ENCODE results near the gene KRTAP10-1.
"Not testable (repeated sequence)": the region's sequence is repeated elsewhere in the genome, so short reads cannot be mapped to it uniquely, and the experiment has no call there.

Gene KRTAP10-1

GRCh38 chr21:44558329-44558675 lies 18.3 kb upstream of the KRTAP10-1 start:
- not testable (repeated sequence) for H3K36me3 ChIP-seq (ENCODE audit: control insufficient read depth, insufficient read depth, low read length); H3K4me3 ChIP-seq (ENCODE audit: insufficient read depth, low read depth, low read length, poor library complexity, severe bottlenecking); H3K4me1 ChIP-seq (ENCODE audit: control insufficient read depth, insufficient read depth, low read length, poor library complexity, severe bottlenecking); DNase-seq; H3K27ac ChIP-seq (ENCODE audit: insufficient read depth, low read length, poor library complexity, severe bottlenecking); H3K27me3 ChIP-seq (replicated peaks; ENCODE audit: control insufficient read depth, insufficient read depth, low read length, poor library complexity, severe bottlenecking); H3K9me3 ChIP-seq (ENCODE audit: control insufficient read depth, low read length)

DNA sequence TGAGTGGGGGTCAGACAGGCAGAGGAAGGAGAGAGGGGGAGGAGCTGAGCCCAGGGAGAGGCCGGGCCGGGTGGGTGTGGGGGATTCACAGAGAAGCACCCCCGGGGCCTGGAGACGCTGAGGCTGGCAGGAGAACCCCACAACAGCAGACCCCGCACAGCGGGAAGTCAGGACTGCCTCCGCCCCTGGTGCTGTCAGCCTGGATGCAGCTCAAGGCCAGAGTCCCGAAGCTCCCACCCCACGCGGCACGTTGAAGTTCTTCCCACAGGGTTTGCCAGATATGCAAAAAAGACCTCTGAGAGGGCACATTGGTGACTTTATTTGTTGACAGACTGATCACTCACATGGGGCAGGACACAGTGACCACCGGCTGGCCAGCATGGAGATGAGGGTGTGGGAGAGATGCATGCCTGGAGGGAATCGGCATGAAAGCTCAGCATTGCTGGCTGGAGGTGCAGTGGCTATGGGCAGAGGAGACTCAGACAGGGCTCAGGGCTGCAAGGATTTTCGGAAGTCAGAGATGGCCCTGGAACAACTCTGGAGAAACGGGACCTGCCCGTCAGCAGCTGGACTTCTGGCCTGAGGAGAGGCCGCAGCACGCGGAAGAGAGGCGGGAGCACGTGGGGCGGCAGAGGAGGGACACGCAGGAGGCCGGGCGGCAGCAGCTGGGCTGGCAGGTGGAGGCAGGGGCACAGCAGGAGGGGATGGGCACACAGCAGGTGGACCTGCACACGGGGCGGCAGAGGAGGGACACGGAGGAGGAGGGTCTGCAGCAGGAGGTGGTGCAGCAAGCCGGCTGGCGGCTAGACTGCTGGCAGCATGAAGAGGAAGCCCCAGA lies 17.7 kb upstream of the KRTAP10-1 start:
- H3K4me3 ChIP-seq (ENCODE audit: insufficient read depth, low read depth, low read length, poor library complexity, severe bottlenecking) = no peak overlapping the region
- DNase-seq = no peak
- H3K4me1 ChIP-seq (ENCODE audit: control insufficient read depth, insufficient read depth, low read length, poor library complexity, severe bottlenecking) = no peaks in the 10 kb centered on the region
- H3K27ac ChIP-seq (ENCODE audit: insufficient read depth, low read length, poor library complexity, severe bottlenecking) = no peak overlapping the region
- no peaks in the 10 kb centered on the region for H3K36me3 ChIP-seq (ENCODE audit: control insufficient read depth, insufficient read depth, low read length)
- no peaks in the 10 kb centered on the region for H3K27me3 ChIP-seq (replicated peaks; ENCODE audit: control insufficient read depth, insufficient read depth, low read length, poor library complexity, severe bottlenecking)
- no peaks in the 10 kb centered on the region for H3K9me3 ChIP-seq (ENCODE audit: control insufficient read depth, low read length)

DNA sequence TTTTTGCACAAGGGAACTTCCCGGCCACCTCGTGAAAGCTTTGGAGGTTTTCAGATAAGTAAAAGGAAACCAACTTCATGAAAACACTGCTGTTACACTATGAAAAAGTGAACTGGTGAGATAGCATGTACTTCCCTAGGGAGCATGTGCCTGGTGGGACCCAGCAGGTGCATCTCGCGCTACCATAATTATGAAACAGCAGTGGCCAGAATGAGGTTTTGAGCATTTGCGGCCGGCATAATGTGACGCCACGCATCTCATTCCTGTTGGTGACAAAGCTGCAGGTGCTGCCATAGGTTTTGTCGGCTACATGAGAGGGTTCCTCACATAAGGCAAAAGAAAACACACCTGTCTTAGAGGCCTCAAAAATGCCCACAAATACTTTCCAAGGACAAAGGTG lies 16.9 kb upstream of the KRTAP10-1 start:
- no peaks in the 10 kb centered on the region for H3K4me1 ChIP-seq (ENCODE audit: control insufficient read depth, insufficient read depth, low read length, poor library complexity, severe bottlenecking)
- no peaks in the 10 kb centered on the region for H3K9me3 ChIP-seq (ENCODE audit: control insufficient read depth, low read length)
- no peak overlapping the region for H3K4me3 ChIP-seq (ENCODE audit: insufficient read depth, low read depth, low read length, poor library complexity, severe bottlenecking)
- no peak overlapping the region for H3K27ac ChIP-seq (ENCODE audit: insufficient read depth, low read length, poor library complexity, severe bottlenecking)
- no peaks in the 10 kb centered on the region for H3K36me3 ChIP-seq (ENCODE audit: control insufficient read depth, insufficient read depth, low read length)
- H3K27me3 ChIP-seq (replicated peaks; ENCODE audit: control insufficient read depth, insufficient read depth, low read length, poor library complexity, severe bottlenecking) = no peaks in the 10 kb centered on the region
- DNase-seq = no peak

DNA sequence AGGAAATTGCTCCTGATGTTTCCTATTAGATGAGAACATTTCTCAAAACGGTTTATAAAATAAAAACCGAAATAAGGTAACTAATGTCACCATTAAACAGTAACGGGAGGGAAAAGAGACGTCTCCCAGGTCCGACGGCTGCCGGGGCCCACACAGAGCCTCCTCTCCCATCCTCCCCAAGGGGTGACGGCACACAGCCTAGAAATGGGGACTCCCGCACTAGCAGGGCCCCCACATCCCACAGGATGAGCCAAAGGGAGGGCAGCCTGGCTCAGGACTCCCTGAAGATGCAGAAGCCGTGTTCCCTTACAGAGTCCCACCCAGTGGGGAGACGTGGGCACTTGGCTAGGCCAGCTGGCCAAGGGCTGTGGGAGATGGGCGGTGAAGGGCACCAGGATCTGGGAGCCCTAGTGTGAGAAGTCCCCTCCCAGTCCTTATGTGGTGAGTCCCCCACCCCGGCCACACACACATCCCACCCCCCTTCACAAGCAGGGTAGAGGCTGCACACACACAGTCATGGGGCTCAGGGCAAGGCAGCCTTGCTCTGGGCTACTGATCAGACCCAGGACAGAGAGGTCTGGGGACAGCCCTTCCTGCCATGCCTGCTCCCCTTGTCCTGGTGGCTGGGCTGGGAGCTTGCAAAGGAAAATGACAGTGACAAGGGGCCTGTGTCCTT lies 15.3 kb upstream of the KRTAP10-1 start:
- Histone ChIP-seq H3K9me3 (ENCODE audit: control insufficient read depth, low read length) (no peaks in the 10 kb centered on the region), H3K27me3 (replicated peaks; ENCODE audit: control insufficient read depth, insufficient read depth, low read length, poor library complexity, severe bottlenecking) (no peaks in the 10 kb centered on the region)

DNA sequence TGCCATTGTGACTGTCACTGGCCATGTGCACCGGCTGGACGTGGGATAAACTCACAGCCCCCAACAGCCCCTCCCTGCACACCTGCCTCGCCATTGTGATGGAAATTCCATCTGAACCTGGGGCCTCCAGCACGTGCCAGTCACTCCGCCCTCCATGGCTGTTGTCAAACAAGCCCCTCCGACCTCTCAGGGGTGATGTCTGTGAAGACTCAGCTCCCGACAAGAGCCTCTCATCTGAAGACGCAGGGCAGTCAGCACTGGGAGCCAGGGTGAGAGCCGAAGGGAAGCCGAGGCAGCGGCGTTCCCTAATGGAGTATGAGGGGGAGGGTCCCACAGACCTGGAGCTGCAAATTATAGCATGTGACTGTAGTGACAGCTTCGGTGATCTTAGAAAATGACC lies 12.7 kb upstream of the KRTAP10-1 start:
- Histone ChIP-seq H3K4me3 (ENCODE audit: insufficient read depth, low read depth, low read length, poor library complexity, severe bottlenecking) (no peak overlapping the region), H3K27ac (ENCODE audit: insufficient read depth, low read length, poor library complexity, severe bottlenecking) (no peak overlapping the region), H3K36me3 (ENCODE audit: control insufficient read depth, insufficient read depth, low read length) (no peaks in the 10 kb centered on the region), H3K9me3 (ENCODE audit: control insufficient read depth, low read length) (no peaks in the 10 kb centered on the region), H3K27me3 (replicated peaks; ENCODE audit: control insufficient read depth, insufficient read depth, low read length, poor library complexity, severe bottlenecking) (no peaks in the 10 kb centered on the region), H3K4me1 (ENCODE audit: control insufficient read depth, insufficient read depth, low read length, poor library complexity, severe bottlenecking) (peaks cover 4% of the 10 kb centered on the region)
- no peak for DNase-seq

More for the DNA sequence above, 15.3 kb upstream of the KRTAP10-1 start:
- H3K36me3 ChIP-seq (ENCODE audit: control insufficient read depth, insufficient read depth, low read length) = no peaks in the 10 kb centered on the region
- no peak overlapping the region for H3K27ac ChIP-seq (ENCODE audit: insufficient read depth, low read length, poor library complexity, severe bottlenecking)
- no peak for DNase-seq
- no peak overlapping the region for H3K4me3 ChIP-seq (ENCODE audit: insufficient read depth, low read depth, low read length, poor library complexity, severe bottlenecking)
- no peaks in the 10 kb centered on the region for H3K4me1 ChIP-seq (ENCODE audit: control insufficient read depth, insufficient read depth, low read length, poor library complexity, severe bottlenecking)

DNA sequence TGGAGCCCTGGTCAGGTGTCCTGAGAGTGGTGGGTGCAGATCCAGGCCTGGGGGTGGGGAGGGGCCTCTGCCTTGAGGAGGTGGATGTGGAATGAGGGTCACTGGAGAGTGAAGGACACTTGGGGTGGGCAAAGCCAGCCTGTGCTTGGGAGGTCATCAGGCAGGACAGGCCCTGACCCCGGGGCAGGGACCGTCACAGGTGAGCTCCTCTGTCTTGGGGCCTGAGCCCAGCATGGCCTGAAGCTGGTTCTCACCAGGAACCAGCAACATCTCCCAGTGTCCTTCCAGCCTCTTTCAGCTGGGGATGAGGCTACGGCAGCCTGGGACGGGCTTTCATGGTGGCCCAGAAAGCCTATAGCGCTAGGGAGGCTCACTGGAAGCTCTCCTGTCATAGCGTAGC lies 12.1 kb upstream of the KRTAP10-1 start:
- Histone ChIP-seq H3K27ac (ENCODE audit: insufficient read depth, low read length, poor library complexity, severe bottlenecking) (no peak overlapping the region), H3K4me1 (ENCODE audit: control insufficient read depth, insufficient read depth, low read length, poor library complexity, severe bottlenecking) (peaks cover 9% of the 10 kb centered on the region), H3K36me3 (ENCODE audit: control insufficient read depth, insufficient read depth, low read length) (no peaks in the 10 kb centered on the region), H3K9me3 (ENCODE audit: control insufficient read depth, low read length) (no peaks in the 10 kb centered on the region), H3K4me3 (ENCODE audit: insufficient read depth, low read depth, low read length, poor library complexity, severe bottlenecking) (no peak overlapping the region), H3K27me3 (replicated peaks; ENCODE audit: control insufficient read depth, insufficient read depth, low read length, poor library complexity, severe bottlenecking) (no peaks in the 10 kb centered on the region)
- DNase-seq = no peak

GRCh38 chr21:44551340-44551961 lies 11.5 kb upstream of the KRTAP10-1 start, which contains the start of gene KRTAP10-2:
Gene KRTAP10-2 (minus strand): TSS chr21:44551505. CDS start chr21:44551458, 47 bp downstream.
- Histone ChIP-seq H3K27ac (ENCODE audit: insufficient read depth, low read length, poor library complexity, severe bottlenecking) (no peak within 1 kb of the TSS), H3K9me3 (ENCODE audit: control insufficient read depth, low read length) (no peaks in the 10 kb centered on the region), H3K36me3 (ENCODE audit: control insufficient read depth, insufficient read depth, low read length) (no peaks in the 10 kb centered on the region), H3K4me1 (ENCODE audit: control insufficient read depth, insufficient read depth, low read length, poor library complexity, severe bottlenecking) (peaks cover 9% of the 10 kb centered on the region), H3K4me3 (ENCODE audit: insufficient read depth, low read depth, low read length, poor library complexity, severe bottlenecking) (no peak within 1 kb of the TSS), H3K27me3 (replicated peaks; ENCODE audit: control insufficient read depth, insufficient read depth, low read length, poor library complexity, severe bottlenecking) (no peaks in the 10 kb centered on the region)
- no peak for DNase-seq

GRCh38 chr21:44550807-44551206 lies 10.8 kb upstream of the KRTAP10-1 start:
- no peaks in the 10 kb centered on the region for H3K27me3 ChIP-seq (replicated peaks; ENCODE audit: control insufficient read depth, insufficient read depth, low read length, poor library complexity, severe bottlenecking)
- no peaks in the 10 kb centered on the region for H3K36me3 ChIP-seq (ENCODE audit: control insufficient read depth, insufficient read depth, low read length)
- no peak for DNase-seq
- no peaks in the 10 kb centered on the region for H3K9me3 ChIP-seq (ENCODE audit: control insufficient read depth, low read length)
- peaks cover 9% of the 10 kb centered on the region for H3K4me1 ChIP-seq (ENCODE audit: control insufficient read depth, insufficient read depth, low read length, poor library complexity, severe bottlenecking)
- no peak overlapping the region for H3K27ac ChIP-seq (ENCODE audit: insufficient read depth, low read length, poor library complexity, severe bottlenecking)
- no peak overlapping the region for H3K4me3 ChIP-seq (ENCODE audit: insufficient read depth, low read depth, low read length, poor library complexity, severe bottlenecking)

DNA sequence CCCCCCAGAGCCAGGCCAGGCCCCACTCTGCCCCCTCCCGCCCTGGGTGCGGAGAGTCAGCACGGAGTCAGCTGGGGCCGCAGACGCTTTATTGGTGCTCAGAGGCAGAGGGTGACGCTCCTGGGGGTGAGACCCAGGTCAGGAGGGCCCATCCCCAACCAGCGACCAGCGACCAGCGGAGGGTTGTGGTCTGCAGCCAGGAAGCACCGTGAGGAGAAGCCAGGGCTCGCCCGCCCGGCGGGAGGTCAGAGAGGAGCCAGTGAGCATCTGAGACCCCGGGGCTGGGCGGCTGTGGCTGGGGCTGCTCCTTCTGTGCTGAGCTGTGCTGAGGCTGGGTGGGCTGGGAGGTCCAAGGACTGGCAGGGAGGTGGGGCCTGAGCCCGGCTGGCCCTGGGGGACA lies 10.3 kb upstream of the KRTAP10-1 start:
- not testable (repeated sequence) for H3K36me3 ChIP-seq (ENCODE audit: control insufficient read depth, insufficient read depth, low read length); DNase-seq; H3K27ac ChIP-seq (ENCODE audit: insufficient read depth, low read length, poor library complexity, severe bottlenecking); H3K4me1 ChIP-seq (ENCODE audit: control insufficient read depth, insufficient read depth, low read length, poor library complexity, severe bottlenecking); H3K27me3 ChIP-seq (replicated peaks; ENCODE audit: control insufficient read depth, insufficient read depth, low read length, poor library complexity, severe bottlenecking); H3K4me3 ChIP-seq (ENCODE audit: insufficient read depth, low read depth, low read length, poor library complexity, severe bottlenecking); H3K9me3 ChIP-seq (ENCODE audit: control insufficient read depth, low read length)
